ENCODE measurements around the gene THEMIS.
"Not testable (repeated sequence)": the region's sequence is repeated elsewhere in the genome, so short reads cannot be mapped to it uniquely, and the experiment has no call there.

Gene THEMIS

DNA sequence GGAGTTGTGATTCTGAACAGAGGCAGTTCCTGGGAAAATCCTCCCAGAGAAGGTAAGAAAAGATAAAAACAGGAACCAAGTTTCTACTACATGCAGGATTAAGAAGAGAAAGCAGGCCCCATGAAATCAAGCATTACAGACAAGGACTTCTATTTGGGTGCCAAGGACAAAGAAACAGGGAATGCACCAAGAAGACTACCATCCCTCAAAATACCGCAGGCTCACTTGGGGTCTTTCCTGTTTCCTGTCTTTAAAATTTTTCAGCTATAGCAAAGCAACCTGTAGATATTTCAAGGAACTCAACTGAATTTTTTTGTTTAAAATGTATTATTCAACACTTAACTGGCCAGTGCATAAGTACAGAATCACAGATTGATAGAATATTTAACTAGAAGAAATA is 107.5 kb downstream of the THEMIS start:
- no peak for DNase-seq

DNA sequence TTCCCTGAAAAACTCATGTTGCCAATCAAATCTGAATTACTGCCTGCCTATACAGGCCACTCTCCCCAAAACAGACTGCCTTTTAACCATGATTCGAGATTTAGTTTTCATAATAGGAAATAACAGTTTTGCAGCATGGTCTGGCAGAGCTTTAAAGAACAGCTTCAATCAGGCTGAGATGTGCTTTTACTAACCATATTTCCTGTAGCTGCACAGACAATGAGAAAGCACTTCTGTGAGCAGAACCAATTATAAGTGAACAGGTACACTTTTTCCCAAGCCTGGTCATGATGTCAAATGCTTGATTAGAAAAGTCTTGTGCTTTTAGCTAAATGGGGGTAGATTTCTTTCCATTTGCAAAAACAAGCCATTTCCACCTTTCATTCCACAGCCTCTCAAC is 108.2 kb downstream of the THEMIS start:
- DNase-seq, result no peak

DNA sequence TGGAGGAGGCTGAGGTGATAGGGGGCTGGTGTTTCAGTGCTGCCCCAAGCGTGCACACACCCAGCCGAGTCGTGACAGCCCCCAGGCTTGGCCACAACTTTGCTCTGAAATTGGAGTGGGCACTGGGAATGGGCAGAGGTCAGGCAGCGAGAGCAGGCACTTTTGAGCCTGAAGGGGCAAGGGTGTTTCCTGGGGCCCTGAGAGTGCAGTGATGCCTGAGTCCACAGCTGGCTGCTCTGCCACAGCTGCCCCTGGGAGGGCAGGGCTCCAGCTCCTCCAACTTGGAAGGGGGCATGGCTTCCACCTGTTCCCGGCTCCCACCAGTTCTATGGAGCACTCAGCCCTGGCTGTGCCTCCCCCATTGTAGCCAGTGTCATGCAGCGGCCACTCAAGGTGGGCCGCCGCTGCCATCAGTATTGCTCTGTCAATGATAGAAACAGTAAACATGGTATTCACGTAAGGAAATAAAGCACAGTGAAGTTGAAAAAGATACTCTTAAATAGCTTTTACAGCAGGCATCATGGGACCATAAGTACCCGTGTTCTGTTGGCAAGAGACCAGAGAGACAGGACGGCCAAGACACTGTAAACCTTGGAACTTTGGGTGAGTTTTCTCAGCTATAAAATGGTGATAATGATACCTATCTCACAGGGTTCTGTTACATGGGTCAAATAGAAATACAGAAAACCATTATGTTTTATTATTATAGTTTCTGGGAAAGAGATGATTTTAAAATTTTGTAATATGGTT is 108.9 kb downstream of the THEMIS start:
- no peak for DNase-seq

DNA sequence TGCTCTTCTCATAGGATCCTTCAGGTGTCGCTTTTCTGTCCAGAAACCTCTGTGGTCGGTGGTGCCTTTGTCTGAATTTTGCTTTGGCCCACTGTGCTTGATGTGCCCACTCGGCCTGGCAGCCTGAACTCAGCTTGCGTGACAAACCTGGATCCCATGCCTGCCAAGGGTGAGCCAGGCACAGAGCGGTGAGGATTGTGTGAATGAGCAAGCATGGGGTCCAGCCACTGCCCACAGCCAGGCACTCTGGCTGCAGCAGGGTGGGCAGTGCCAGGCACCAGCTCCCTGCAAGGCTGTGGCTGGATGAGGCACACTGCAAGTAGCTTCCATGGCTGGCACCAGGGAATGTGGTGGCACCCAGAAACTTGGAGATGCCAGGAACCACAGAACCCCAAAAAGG is 110.3 kb downstream of the THEMIS start:
- no peak for DNase-seq

DNA sequence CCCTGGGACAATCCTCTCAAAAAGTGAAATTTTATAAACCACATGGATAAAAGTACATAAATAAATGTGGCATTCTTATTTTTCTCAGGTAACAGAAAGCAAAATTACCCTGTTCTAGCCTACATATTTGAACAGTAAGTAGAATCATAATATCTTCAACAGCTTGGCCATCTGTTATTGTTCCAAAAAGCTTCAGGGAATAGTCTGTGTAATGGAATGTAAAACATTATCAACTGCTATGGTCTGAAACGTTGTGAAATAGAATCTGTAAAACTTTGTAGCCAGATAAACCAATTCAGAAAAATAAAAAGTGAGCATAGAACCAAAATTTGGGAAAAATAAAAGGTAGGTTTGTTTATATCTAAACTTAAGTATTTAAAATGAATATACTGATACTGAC is 114.7 kb downstream of the THEMIS start:
- no peak for DNase-seq

DNA sequence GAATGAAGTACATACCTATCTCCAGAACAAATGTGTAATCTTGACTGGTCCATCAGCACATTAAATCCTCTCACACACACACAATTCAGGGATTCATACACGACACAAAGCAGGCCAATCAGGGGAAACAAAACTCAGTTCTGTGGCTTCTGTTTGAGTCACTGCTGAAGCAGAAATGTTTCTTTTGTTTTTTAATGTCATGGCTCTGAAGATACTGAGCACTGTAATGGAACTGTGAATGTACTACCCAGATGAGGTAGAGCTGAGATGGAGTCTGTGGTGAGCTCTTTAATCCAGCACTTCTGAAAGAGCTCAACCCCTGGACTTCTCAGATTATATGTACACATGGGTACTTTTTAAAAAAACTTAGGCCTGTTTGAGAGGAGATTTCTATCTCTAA is 116.4 kb downstream of the THEMIS start:
- no peak for DNase-seq

DNA sequence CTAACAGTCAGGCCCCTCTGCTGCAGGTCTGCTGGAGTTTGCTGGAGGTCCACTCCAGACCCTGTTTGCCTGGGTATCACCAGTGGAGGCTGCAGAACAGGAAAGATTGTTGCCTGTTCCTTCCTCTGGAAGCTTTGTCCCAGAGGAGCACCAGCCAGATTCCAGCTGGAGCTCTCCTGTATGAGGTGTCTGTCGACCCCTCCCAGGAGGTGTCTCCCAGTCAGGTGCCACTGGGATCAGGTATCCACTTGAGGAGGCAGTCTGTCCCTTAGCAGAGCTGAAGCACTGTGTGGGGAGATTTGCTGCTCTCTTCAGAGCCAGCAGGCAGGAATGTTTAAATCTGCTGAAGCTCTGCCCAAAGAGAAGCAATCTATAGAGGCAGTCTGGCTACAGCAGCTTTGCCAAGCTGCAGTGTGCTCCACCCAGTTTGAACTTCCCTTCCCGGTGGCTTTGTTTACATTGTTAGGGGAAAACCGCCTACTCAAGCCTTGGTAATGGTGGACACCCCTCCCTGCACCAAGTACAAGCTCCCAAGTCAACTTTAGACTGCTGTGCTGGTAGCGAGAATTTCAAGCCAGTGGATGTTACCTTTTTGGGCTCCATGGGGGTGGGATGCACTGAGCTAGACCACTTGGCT is 119.1 kb downstream of the THEMIS start:
- DNase-seq, result not testable (repeated sequence)

DNA sequence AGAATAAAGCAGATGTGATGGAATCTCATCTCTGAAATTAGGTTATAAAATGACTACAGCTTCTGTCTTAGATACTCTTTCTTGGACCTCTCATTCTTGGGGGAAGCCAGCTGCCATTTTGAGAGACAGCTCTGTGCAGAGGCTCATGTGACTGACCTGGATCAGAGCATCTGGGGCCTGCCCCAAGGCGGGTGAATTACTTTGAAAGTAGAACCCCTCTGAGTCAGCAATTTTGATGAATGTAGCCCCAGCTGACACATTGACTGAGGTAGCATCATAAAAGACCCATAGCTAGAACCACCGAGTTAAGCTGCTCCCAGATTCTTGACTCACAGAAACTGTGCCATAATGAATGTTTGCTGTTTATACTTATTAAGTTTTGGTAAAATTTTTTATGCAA is 124.5 kb downstream of the THEMIS start:
- no peak for DNase-seq

DNA sequence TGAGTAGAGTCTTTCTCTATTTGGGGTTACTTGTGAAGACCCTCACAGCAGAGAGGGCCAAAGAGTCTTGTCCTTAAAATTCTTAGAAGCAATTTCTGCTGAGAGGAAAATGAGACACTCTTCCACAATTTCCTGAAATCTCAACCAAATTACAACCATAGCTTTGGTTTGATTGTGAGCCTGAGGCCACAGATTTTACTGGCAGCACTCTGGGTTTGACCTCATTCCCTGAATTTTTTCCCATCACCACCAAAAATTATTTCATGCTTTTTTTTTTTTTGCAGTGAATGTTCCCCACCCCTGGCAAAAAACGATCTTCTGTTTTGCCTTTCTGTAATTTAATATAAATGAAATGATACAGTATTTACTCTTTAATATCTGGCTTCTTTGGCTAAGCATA is 125.5 kb downstream of the THEMIS start:
- no peak for DNase-seq

DNA sequence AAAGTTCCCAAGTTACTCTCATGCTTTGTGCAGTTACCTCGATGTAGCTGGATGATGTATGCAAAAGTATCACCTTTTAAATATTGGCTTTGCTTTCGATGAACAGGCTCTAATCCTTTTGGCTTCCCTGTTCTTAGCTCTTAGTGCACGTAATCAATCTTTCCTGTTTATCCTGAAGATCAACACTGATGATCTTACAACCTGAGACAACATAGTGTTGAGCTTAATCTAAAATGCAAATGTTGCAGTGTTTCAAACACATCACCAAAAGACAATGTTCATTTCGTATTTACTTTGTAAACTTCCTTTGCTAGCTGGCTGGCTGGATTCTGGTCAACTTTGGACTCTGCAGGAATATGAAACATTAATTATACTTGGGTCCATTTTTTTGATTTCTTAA is 132.1 kb downstream of the THEMIS start:
- no peak for DNase-seq

DNA sequence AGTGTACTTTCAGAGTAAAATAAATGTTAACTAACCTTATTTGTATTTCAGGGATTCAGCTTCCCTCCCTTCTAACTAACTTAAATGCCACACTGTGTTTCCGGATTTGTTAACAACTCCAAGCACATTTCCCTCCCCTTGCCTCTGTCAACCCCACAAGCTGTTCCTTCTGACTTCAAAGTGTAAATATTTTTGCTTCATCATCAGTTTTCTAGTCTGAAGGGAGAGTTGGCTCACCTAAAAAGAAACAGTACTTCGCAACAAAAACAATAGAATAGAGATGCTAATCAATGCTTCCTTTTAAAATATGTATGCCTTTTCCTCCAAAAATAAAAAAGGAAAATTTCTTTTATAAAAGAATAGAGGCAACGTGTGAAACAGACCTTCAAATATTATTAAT is 132.6 kb downstream of the THEMIS start:
- DNase-seq, result no peak

DNA sequence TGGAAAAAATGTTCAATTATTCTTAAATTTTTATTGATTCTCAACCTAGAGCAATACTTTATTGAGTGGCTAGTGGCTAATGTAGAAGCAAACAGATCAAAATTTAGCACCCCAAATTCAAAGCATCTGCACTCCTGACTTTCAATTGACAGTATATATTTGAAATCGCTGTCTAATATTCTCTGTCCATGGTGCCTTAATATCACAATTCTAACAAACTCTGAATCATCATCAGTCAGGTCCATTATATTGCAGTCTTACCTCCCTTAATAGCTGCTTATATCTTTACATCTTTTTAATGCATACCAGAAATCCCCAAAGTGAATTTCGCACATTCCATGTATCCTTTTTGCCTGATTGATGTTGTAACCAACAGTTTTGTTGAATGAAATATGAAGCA is 134.9 kb downstream of the THEMIS start:
- DNase-seq, result no peak

DNA sequence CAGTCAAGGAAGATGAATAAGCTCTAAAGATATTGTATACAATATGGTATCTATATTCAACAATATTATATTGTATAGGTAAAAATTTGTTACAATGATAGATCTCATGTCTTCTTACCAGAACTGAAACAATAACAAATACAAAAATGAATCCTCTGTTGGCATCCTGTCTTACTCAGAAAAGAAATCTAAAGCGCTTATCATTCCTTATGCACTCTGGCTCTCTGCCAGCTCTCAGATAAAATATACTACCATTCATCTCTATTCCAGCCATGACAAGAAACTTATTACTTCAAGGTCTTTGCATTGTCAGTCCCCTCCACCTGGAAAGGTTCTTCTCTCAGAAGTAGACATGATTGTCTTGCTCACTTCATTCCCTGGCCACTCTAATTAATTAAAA is 138.6 kb downstream of the THEMIS start:
- DNase-seq, result no peak

DNA sequence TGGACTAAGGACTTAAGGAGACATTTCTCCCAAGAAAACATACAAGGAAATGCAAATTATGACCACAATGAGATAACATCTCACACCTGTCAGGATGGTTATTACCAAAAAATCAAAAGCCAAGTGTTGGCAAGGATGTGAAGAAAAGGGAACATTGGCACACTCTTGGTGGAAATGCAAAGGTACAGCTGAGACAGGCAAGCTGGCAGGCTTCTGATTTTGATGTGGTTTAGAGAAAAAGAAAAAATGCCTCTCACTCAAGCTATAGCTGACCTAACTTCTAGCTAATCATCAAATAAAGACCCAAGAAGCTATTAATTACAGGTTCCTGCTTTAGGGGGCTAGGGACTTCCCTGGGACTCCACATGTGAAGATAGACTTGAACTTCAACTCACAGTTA is 139.8 kb downstream of the THEMIS start:
- DNase-seq, result no peak

DNA sequence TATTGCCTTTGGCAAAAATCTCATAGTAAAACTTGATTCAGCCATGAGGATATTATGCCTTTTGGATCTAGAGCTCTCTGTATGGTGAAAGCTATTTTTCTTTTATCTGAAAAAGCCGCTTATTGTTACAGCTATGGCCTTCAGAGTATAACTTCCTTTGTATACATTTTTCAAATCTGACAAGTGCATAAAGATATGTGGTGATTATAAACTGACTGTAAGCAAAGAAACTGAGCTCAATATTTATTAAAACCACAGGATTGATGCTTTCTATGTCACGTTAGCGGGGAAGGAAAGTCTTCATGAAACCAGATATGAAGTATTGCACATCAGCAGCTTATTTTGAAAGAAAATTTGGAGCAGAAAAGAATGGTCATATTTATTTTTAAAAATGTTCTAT is 151.8 kb downstream of the THEMIS start:
- DNase-seq, result no peak

DNA sequence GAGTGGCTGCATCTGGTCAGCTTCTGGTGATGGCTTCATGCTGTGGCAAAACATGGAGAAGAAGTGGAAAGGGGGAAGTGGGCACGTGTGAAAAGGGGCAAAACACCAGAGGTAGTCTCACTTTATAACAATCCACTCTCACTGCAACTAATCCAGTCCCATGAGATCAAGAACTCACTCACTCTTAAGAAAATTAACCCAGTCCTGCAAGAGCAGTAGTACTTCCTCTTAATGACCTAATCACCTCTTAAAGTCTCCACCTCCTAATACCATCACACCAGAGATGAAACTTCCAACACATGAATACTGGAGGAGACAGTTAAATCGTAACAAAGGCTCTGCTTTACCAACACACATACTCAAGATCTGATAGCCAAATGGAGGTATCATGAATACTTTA is 152.6 kb downstream of the THEMIS start:
- DNase-seq, result no peak

DNA sequence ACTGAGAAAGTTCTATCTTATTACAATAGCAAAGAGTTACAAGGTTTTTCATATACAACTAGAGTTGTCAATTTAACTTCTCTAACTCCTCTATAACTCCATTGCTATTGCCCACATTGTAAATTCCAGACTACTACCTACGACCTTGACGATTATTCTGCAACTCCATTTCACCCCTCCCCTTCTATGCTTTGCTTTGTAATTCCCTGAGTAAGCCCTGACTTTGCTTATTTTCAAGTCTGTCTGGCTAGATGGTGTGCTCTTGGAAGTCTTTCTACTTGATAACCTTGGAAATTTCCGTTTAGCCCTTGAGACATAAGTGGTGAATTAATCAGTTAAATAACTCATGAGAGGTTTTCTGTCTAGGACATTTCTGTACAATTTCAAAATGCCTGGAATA is 162.4 kb downstream of the THEMIS start:
- DNase-seq, result no peak

DNA sequence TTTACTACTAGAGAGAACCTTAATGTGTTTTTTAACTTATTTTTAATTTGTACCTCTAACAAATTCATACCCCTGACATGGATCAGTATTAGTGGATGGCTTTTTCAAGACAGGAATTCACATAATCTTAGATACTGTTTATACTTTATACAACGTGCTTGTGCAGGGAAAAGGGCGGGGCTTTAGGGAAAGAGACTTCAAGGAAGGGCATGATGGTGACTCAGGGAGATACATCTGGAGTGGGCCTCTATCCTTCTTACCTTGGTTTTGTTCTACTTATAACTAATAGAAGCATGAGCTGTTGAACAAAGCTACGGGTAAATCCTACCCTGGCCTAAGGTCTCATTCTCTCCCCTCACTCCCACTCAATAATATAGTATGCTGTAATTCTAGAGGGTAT is 163.1 kb downstream of the THEMIS start:
- no peak for DNase-seq

DNA sequence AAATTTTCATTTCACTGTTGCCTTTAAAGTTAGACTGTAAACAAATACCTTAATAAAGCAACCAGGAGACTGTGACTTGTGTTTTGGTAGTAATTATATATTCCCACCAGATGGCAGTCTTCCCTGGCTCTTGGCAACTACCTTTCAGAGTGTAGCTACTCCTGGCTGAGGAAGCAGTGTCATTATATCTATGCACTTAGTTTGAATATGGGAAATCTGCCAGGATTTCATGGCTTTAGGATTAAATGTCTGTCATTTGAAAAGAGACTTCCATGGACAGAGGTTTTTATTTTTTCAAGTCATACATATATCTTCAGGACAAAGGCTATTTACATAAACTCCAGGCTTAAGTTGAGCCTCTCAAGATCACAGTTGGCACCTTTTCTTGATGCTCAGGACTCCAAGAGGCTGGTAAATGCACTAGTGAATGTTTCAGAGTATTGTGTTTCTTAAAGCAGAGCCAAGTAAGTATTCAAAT is 163.8 kb downstream of the THEMIS start:
- DNase-seq, result no peak

DNA sequence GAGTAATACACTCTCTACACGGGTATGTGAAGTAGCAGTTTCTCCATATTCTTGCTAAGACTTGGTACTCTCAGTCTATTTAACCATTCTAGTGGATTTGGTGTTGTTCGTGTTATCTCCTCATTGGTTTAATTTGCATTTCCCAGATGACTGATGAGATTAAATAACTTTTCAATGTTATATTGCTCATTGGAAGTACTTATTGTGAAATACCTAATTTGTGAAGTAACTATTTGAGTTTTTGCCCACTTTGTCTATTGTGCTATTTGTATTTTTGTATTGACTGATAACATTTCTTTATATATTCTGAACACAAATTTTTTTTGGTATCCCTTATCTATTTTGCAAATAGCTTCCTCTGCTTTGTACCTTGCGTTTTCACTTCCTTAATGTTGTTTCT is 167.9 kb downstream of the THEMIS start:
- no peak for DNase-seq

DNA sequence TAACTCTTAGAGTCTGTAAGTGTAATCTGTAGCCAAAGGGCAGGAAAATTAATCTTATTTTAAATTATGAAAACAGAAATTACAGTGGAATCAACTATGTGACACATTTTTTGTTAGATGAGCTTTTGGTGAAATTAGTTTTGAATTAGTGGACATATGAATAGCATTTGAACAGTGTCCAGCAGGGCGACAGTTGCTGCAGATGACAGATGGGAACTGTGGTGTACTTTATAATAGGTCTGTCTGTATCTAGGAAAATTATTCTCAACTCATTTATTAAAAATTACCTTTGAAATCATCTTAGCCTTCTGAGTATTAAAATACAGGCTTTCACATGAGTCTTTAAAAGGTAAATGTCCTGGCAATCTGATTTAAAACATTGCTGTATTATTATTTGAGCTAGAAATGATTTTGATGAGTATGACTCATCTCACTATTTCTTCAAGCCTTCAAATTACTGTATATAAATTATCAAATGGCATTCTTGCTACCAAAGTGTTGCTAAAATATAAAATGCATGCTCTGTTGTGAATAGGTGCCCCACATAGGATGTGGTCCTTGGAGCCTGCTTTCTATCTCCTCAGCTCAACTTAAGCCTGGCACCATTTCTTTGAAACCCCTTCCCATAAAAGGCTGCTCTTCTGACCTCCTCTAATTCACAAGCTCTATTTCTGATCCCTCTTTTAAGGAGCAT is 173.5 kb downstream of the THEMIS start:
- no peak for DNase-seq

DNA sequence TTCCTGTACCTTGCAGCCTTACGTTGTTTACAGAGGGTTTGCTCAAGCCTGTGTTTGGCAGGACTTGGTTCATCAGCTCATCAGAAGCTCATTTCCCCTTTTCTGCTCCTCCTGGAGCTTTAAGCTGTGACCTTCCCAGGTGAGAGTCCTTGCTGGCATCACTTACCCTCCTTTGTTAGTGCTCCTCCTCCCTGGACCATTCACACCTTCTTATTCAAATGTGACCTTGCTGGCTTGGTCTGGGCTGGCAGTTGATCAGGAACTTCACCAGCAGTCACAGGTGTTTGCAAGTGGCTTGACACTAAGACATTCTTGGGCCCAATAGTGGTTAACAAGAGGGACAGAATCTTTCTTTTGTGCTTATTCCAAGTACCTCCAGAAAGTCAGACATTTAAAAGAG is 175.0 kb downstream of the THEMIS start:
- no peak for DNase-seq

DNA sequence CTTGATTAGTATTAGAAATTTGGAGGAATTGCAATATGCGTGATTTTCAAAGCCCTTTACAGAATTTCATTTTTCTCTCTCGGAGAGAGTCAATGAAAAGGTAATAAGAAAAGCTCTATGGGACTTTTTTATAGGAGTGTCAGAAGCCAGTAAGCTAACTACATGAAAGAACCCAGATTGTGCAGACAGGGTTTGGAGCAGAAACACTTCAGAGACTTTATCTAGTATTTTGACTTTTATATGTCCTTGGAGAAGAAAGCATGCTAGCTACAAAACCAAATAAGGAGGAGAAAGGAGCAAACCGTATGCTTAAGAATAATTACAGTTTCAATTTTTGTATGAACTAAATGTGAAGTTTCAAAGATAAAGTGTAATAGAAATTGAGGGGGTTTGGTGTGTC is 182.2 kb downstream of the THEMIS start:
- no peak for DNase-seq

DNA sequence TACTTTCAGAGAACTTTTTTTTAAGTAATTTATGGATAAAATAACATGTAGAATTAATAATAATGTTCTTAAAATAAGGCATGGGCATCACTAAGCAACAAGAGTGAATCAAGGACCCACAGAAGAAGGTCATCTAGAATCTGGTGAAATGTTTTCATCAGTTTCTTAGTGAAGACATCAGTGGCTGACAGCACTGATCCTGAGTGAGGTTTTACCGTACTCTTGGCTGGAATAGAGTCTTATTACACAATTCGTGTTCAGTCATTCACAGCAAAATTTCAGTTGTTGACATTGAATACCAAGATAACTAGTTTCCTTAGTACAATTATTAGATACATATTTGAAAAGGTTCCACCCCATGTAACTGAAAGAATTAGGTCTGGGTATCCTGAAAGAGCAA is 183.5 kb downstream of the THEMIS start:
- no peak for DNase-seq
